Body of pancreas (tissue), 4 donors: ENCODE data around the gene SFPQ. TPM values are rescaled to one million over a fixed set of nuclear protein-coding genes. Genes with fewer than 3 reads are reported as not detected.

Source experiments
- ATAC-seq: fragments of 150-250 bp; one replicate; pipeline ENCODE4 v1.9.1; 2016
- DNase-seq, 4 donors: peaks; one replicate each; pipeline ENCODE4 v3.0.0-alpha.2; 2019
- H3K27ac ChIP-seq, 4 donors: fragments of 200-600 bp; sonication (generic); 1 replicate in 3 of 4; 2 replicates in 1 of 4; pipeline versions ENCODE4 v1.5.1 to v1.6.1; 2016 to 2019; ENCODE audit warnings: mild to moderate bottlenecking in 1 of 4, mixed read lengths in 1 of 4, moderate library complexity in 1 of 4
- H3K27me3 ChIP-seq, 2 donors: fragments of 200-600 bp; sonication (generic); one replicate each; pipeline ENCODE4 v1.6.0; 2016; ENCODE audit warnings: mild to moderate bottlenecking in 1 of 2
- H3K36me3 ChIP-seq, 2 donors: fragments of 200-600 bp; sonication (generic); replicated peaks in 1 of 2; 2 replicates each; pipeline ENCODE4 v1.5.1; 2016; ENCODE audit warnings: low read depth in 2 of 2; ENCODE audit not compliant: insufficient read depth in 1 of 2
- H3K4me1 ChIP-seq: fragments of 200-600 bp; sonication (generic); one replicate; pipeline ENCODE4 v1.6.0; 2016
- H3K4me3 ChIP-seq, 2 donors: fragments of 200-600 bp; sonication (generic); 1 replicate in 1 of 2; 2 replicates in 1 of 2; pipeline ENCODE4 v1.5.1; 2016 to 2019
- H3K9me3 ChIP-seq, 3 donors: fragments of 200-600 bp; sonication (generic); 1 replicate in 2 of 3; 2 replicates in 1 of 3; pipeline ENCODE4 v1.5.1; 2016
- POLR2A ChIP-seq, 3 donors: fragments of 450-650 bp; IDR thresholded peaks; one replicate each; pipeline ENCODE4 v1.6.1; 2016; ENCODE audit warnings: antibody characterized with exemption in 3 of 3, mild to moderate bottlenecking in 2 of 3
- WGBS, 2 donors: methylation state at CpG; one replicate each; pipeline ENCODE4 v1.1.5; 2017; 5-methylcytosine and 5-hydroxymethylcytosine counted together
- intact Hi-C: fragments of 100-400 bp; cut with DNase I; formaldehyde crosslinking; loops from one replicate; pipeline ENCODE4 v1.15.1; 2023
- small RNA-seq: library from RNA; depleted of rRNA; stranded (forward); fragments of <200 nt; gene quantifications from one replicate; pipeline ENCODE3, GENCODE V24; 2016
- total RNA-seq, 2 donors: library from RNA; depleted of rRNA; stranded (reverse); fragments of >200 nt; gene quantifications; one replicate each; pipeline ENCODE4 v1.1.0, GENCODE V29; 2016
- TF ChIP-seq, protein P1 (sequence below), 7 experiments: fragments of 450-650 bp in 4 of 7; fragments of 200-600 bp in 3 of 7; sonication (generic) in 3 of 7; IDR thresholded peaks; one replicate each; pipeline ENCODE4 v1.5.1; 2016 to 2019; ENCODE audit warnings: antibody characterized with exemption in 7 of 7

SFPQ gene
- total RNA-seq, 2 donors from 2014 or later: 163 to 170 TPM

GRCh38 chr1:35136780-35137179, 56.2 kb downstream of the SFPQ start:
- Histone ChIP-seq H3K4me1 (peaks cover 5% of the 10 kb centered on the region), H3K36me3 (no peaks in the 10 kb centered on the region), H3K9me3 (no peaks in the 10 kb centered on the region), H3K4me3 (no peak overlapping the region), H3K27me3 (no peaks in the 10 kb centered on the region), H3K27ac (no peak overlapping the region)
- ATAC-seq (no peak), DNase-seq (no peak)
- WGBS, 2 donors: 93 to 95% methylated on average over 3 of the region's 3 CpGs
- intact Hi-C loops: no loop called here
- TF ChIP-seq, protein P1, sequence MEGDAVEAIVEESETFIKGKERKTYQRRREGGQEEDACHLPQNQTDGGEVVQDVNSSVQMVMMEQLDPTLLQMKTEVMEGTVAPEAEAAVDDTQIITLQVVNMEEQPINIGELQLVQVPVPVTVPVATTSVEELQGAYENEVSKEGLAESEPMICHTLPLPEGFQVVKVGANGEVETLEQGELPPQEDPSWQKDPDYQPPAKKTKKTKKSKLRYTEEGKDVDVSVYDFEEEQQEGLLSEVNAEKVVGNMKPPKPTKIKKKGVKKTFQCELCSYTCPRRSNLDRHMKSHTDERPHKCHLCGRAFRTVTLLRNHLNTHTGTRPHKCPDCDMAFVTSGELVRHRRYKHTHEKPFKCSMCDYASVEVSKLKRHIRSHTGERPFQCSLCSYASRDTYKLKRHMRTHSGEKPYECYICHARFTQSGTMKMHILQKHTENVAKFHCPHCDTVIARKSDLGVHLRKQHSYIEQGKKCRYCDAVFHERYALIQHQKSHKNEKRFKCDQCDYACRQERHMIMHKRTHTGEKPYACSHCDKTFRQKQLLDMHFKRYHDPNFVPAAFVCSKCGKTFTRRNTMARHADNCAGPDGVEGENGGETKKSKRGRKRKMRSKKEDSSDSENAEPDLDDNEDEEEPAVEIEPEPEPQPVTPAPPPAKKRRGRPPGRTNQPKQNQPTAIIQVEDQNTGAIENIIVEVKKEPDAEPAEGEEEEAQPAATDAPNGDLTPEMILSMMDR (IDR thresholded peaks at IDR 0.05): no peak
- no peak for TF ChIP-seq POLR2A (IDR thresholded peaks at IDR 0.05)

Small RNA genes lying within 50 kb of the gene (small RNA-seq; reads per million reads assigned to genes)
- not detected for gene RF00019

Other genes starting within 250 kb of the SFPQ start
- gene TMEM35B, start 207.8 kb downstream of the SFPQ start, total RNA-seq: 10 to 100 TPM; 15.5 to 37.1 TPM
- gene ZMYM6, start 161.2 kb downstream of the SFPQ start, total RNA-seq: 10 to 100 TPM; 15.0 to 16.5 TPM
- gene ZMYM1, start 113.8 kb downstream of the SFPQ start, total RNA-seq: 1 to 10 TPM; 4.3 to 6.0 TPM
- gene ZMYM4, start 75.6 kb upstream of the SFPQ start, total RNA-seq: 10 to 100 TPM; 15.2 to 33.2 TPM